HG03066 (cell line): ENCODE measurements around the gene CXorf51A.
"Not testable (repeated sequence)": the region's sequence is repeated elsewhere in the genome, so short reads cannot be mapped to it uniquely, and the experiment has no call there.

ENCODE experiments used
- ATAC-seq: cut with Tn5 transposase; IDR thresholded peaks from one replicate; pipeline ENCODE4 v1.9.1; 2021; ENCODE audit warnings: low read depth; ENCODE audit not compliant: unreplicated experiment

CXorf51A gene

DNA sequence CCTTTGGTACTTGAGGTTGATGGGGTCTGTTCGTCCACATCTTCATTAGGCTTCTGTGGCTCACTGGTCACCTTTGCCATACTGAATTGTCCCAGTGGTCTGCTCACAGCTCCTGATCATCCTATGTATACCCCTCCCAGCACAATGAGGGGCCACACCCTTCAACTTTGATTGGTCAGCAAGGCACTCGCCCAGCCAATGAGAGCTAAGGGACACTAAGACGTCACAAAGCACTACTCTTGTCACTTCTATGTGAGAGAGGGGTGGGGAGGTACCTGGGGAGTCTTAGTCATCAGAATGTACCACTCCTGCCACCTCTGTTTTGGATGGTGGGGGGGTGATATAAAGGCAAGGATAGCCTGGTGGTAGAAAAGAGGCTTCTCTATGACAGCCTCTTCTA, at the start of gene CXorf51A:
Gene CXorf51A (minus strand): TSS at position 101 of the 400 bp plus-strand sequence. CDS start 21 bp downstream, at position 80.
- not testable (repeated sequence) for ATAC-seq

DNA sequence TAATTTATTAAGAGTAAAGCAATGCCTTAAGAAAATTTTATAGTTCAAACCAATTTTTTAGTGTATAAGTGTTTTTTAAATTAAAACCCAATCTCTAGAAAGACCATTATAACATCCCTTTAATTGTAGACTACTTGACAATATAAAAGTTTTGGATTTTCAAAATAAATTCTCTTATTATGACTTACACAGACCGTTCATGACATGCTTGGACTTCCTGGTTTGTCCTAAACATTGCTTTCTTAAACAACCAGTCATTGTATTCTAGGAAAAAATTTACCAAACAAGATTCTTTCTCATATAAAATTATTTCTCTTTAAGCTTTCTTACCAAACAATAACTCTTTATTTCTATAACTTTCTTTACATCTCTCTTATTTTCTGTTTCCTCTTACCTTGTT, 49.0 kb upstream of the CXorf51A start:
- no peak for ATAC-seq

DNA sequence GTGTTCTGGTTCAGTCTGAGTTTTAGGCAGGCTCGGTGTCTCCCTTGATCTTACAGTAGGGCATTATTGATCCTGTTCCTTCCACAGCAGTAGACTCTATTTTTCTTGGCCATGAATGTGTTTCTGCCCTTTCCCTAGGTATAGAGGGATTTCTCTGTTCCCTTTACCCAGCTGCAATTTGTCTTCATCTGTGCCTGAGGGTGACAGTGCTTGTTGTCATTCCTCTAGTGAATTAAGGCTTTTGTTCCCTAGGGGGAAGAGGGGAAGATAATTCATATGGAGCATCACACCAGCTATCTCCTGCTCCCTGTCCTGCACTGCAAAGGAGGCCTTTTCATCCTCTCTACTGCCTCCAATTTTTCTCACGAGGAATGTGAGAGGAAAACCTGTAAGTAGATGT, 39.7 kb upstream of the CXorf51A start:
- ATAC-seq: no peak

DNA sequence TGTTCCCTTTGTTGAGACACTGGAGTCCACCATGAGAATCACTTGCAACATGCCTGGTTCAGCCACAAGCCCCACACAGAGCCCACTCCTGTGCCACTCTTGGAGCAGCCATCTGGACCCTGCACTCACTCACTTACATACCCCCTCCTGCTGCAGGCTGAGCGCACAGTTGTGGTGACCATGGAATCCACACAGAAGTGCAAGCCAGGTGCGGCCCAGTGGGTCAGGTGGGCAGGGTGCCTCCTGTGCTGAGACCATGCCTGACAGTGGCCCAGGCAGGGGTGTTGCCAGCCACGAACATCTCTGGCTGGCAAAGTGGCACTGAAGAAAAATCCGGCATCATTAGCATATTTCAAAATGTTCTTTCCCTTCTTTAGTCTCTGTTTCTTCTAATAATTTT, 17.4 kb upstream of the CXorf51A start:
- ATAC-seq: no peak

DNA sequence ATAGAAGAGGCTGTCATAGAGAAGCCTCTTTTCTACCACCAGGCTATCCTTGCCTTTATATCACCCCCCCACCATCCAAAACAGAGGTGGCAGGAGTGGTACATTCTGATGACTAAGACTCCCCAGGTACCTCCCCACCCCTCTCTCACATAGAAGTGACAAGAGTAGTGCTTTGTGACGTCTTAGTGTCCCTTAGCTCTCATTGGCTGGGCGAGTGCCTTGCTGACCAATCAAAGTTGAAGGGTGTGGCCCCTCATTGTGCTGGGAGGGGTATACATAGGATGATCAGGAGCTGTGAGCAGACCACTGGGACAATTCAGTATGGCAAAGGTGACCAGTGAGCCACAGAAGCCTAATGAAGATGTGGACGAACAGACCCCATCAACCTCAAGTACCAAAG, 5.1 kb downstream of the CXorf51A start, which contains the start of gene CXorf51B:
Gene CXorf51B (plus strand): TSS at position 301 of the 400 bp plus-strand sequence. CDS start 21 bp downstream, at position 322.
- ATAC-seq: not testable (repeated sequence)
